Breast epithelium (tissue), 4 donors: ENCODE measurements around the gene IRX4. TPM values are rescaled to one million over a fixed set of nuclear protein-coding genes. Genes with fewer than 3 reads are reported as not detected.

ENCODE experiments used
- DNase-seq, 2 donors: peaks; one replicate each; pipeline ENCODE4 v3.0.0-alpha.2; 2019; ENCODE audit warnings: low spot score in 2 of 2
- H3K27ac ChIP-seq, 2 donors: fragments of 200-600 bp; sonication (generic) in 1 of 2; one replicate each; pipeline ENCODE4 v1.5.1; 2016 to 2019; ENCODE audit warnings: mild to moderate bottlenecking in 1 of 2
- H3K27me3 ChIP-seq, 2 donors: fragments of 200-600 bp; sonication (generic) in 1 of 2; one replicate each; pipeline versions ENCODE4 v1.5.1 to v1.6.0; 2017 to 2019; ENCODE audit warnings: control low read depth in 1 of 2, mild to moderate bottlenecking in 1 of 2
- H3K36me3 ChIP-seq: fragments of 200-600 bp; one replicate; pipeline ENCODE4 v1.5.1; 2019
- H3K4me1 ChIP-seq, 2 donors: fragments of 200-600 bp; sonication (generic); one replicate each; pipeline ENCODE4 v1.5.1; 2016 to 2019; ENCODE audit warnings: control low read depth in 1 of 2
- H3K4me3 ChIP-seq, 3 donors: fragments of 200-600 bp; sonication (generic); 1 replicate in 2 of 3; 2 replicates in 1 of 3; pipeline ENCODE4 v1.5.1; 2016 to 2019; ENCODE audit warnings: mild to moderate bottlenecking in 3 of 3, moderate library complexity in 2 of 3
- H3K9me3 ChIP-seq, 2 donors: fragments of 200-600 bp; sonication (generic) in 1 of 2; one replicate each; pipeline ENCODE4 v1.5.1; 2016 to 2019; ENCODE audit warnings: control low read depth in 1 of 2
- POLR2A ChIP-seq: fragments of 450-650 bp; IDR thresholded peaks from one replicate; pipeline ENCODE4 v1.6.1; 2016; ENCODE audit warnings: antibody characterized with exemption, mild to moderate bottlenecking, moderate library complexity
- POLR2AphosphoS5 ChIP-seq, 3 donors: sonication (generic); formaldehyde crosslinking; IDR thresholded peaks; one replicate each; pipeline ENCODE4 v1.6.1; 2017; ENCODE audit warnings: antibody characterized with exemption in 3 of 3
- intact Hi-C: fragments of 100-400 bp; cut with DNase I; formaldehyde crosslinking; loops from one replicate; pipeline ENCODE4 v1.15.1; 2023; ENCODE audit warnings: low total_unique reads
- total RNA-seq, 3 donors: library from RNA; depleted of rRNA; stranded (reverse); fragments of >200 nt; gene quantifications; one replicate each; pipeline ENCODE4 v1.1.0, GENCODE V29; 2016
- TF ChIP-seq, protein P1 (sequence below), 3 donors: fragments of 450-650 bp; IDR thresholded peaks; one replicate each; pipeline ENCODE4 v1.5.1; 2016 to 2017; ENCODE audit warnings: antibody characterized with exemption in 3 of 3, mild to moderate bottlenecking in 3 of 3, moderate library complexity in 3 of 3

The IRX4 gene
- total RNA-seq, 3 donors from 2014 or later = 0.64 to 9.5 (median 2.6) TPM

DNA sequence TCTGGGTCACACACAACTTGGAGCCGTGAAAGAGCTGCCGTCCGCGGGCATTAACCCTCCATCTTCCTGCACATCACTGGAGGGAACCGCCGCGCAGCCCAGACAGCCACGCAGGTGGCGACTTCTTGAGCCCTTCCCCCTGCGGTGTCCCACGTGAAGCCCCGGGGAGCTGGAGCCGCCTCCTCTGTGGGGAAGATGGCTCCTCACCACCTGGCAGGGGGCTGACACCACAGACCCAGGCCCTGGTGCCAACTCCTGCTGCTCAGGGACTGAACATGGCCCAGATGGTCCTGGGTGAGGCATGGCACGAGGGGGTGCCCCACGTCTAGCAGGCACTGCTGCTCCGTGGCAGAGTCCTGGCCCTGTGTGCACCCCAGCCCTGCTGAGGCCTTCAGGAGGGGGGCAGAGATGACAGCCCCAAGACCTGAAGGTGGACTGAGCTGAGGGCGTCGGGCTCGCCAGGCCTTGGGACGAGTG, 42.6 kb downstream of the IRX4 start:
- H3K27me3 ChIP-seq = peaks cover 0 to 20% of the 10 kb centered on the region in 2 donors
- TF ChIP-seq POLR2A (no peak), POLR2AphosphoS5 (IDR thresholded peaks at IDR 0.05) (no peak)
- TF ChIP-seq, protein P1, sequence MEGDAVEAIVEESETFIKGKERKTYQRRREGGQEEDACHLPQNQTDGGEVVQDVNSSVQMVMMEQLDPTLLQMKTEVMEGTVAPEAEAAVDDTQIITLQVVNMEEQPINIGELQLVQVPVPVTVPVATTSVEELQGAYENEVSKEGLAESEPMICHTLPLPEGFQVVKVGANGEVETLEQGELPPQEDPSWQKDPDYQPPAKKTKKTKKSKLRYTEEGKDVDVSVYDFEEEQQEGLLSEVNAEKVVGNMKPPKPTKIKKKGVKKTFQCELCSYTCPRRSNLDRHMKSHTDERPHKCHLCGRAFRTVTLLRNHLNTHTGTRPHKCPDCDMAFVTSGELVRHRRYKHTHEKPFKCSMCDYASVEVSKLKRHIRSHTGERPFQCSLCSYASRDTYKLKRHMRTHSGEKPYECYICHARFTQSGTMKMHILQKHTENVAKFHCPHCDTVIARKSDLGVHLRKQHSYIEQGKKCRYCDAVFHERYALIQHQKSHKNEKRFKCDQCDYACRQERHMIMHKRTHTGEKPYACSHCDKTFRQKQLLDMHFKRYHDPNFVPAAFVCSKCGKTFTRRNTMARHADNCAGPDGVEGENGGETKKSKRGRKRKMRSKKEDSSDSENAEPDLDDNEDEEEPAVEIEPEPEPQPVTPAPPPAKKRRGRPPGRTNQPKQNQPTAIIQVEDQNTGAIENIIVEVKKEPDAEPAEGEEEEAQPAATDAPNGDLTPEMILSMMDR (IDR thresholded peaks at IDR 0.05) = no peak
- H3K4me3 ChIP-seq = no peak overlapping the region
- no peak for DNase-seq
- no peaks in the 10 kb centered on the region for H3K36me3 ChIP-seq
- no peaks in the 10 kb centered on the region for H3K4me1 ChIP-seq
- intact Hi-C loops = no loop called here
- no peaks in the 10 kb centered on the region for H3K9me3 ChIP-seq
- H3K27ac ChIP-seq = no peak overlapping the region

DNA sequence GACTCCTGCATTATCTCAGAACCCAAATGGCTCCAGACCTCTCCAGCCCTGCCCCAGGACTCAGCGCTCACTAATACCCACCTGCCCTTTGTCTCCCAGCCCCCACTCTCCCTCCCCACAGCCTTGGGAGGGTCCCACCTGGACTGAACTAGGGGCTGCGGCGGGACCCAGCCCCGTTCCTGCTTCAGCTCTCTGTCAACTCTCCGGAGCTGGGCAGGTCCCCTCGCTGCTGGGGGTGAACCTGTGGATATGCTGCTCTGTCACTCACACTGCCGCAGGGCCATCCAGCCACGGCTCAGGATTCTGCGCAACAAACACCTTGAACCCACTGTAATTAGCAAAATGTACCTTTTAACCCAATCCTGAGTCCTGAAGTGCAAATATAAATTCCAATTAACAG, 44.7 kb downstream of the IRX4 start:
- no peaks in the 10 kb centered on the region for H3K4me1 ChIP-seq

DNA sequence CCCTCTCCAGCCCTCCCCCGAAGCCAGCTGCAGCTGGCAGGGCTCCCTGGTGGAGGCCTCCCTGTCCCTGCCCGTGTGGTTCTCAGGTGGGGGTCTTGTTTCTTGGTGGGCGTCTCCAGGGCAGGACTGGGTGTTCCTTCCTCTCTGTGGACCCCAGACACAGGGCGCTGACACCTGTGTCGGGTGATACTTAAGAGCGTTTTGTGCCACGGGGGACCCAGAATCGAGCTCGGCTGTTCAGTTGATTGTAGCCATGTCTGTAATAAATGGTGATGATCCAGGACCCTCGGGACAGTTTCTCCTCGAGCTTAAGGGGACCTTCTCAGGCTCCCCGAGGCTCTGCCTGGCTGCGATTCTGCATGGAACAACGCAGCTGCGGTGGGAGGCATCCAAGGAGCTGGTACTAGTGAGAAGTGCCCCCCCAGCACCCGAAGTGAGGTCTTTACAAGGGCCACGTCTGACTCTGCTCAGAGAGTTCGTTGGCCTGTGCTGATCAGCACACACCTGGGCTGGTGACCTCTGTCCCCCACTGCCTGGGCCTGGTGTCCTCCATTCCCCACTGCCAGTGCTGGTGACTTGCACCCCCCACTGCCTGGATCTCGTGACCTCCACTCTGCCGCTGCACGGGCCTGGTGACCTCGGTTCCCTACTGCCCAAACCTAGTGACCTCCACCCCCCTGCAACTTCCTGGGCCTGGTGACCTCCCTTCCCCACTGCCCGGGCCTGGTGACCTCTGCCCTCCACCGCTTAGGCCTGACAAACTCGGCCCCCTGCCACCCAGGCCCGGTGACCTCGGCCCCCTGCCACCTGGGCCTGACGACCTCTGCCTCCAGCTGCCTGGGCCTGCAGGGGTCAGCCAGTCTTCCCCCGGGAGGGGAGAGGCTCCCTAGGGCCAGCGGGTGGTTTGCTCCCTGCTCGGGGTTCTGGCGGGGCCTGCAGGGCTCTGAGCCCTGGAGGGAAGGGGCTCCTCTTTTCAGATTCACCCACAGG, 45.5 kb downstream of the IRX4 start:
- Histone ChIP-seq H3K9me3 (no peaks in the 10 kb centered on the region), H3K27ac (no peak overlapping the region), H3K27me3 (peaks cover 0 to 12% of the 10 kb centered on the region in 2 donors), H3K4me3 (no peak overlapping the region), H3K36me3 (no peaks in the 10 kb centered on the region), H3K4me1 (no peaks in the 10 kb centered on the region)
- no peak for TF ChIP-seq POLR2AphosphoS5 (IDR thresholded peaks at IDR 0.05)
- TF ChIP-seq, protein P1 (IDR thresholded peaks at IDR 0.05) = no peak
- TF ChIP-seq POLR2A = no peak
- no peak for DNase-seq
- intact Hi-C loops = no loop called here

More for the DNA sequence above, 44.7 kb downstream of the IRX4 start:
- Histone ChIP-seq H3K4me3 (no peak overlapping the region), H3K36me3 (no peaks in the 10 kb centered on the region), H3K27me3 (peaks cover 0 to 12% of the 10 kb centered on the region in 2 donors), H3K27ac (no peak overlapping the region), H3K9me3 (no peaks in the 10 kb centered on the region)
- no peak for DNase-seq
- no peak for TF ChIP-seq POLR2AphosphoS5 (IDR thresholded peaks at IDR 0.05)
- TF ChIP-seq POLR2A = no peak
- TF ChIP-seq, protein P1 (IDR thresholded peaks at IDR 0.05) = no peak
- intact Hi-C loops = no loop called here

DNA sequence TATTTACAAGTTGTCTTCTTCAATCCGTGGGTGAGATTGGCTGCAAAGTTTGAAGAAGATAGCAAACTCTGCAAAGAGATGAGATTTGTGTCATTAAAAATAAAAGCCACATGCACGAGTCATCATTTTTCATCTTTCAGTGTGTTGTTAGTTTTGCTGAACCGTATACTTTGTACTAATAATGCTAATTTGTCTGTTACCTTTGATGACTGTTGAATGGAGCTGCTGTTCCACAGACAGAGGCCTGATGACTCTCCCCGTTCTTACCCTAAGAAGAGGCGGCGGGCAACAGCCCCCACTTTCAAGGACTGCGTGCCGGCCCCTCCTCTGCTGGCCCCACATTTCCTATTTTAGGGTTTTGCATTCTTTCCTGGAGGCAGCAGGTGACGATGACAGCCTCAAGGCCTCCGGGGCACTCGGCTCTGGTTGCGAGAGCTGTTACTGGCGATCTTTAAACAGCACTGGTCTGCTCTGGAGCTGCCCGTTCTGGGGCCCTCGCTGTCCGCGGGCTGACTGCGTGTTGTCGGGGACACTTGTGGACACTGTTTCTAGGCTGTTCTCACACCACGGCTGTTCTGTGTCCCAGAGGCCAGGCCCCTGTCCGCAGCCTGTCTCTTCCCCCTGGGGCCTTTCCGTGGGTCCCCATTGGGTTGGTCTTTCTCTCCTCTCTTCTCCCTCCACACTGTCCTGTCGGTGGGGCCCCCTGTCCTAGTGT, 46.4 kb downstream of the IRX4 start:
- H3K27me3 ChIP-seq = peaks cover 0 to 12% of the 10 kb centered on the region in 2 donors
- no peak overlapping the region for H3K27ac ChIP-seq
- intact Hi-C loops = no loop called here
- no peaks in the 10 kb centered on the region for H3K36me3 ChIP-seq
- no peaks in the 10 kb centered on the region for H3K4me1 ChIP-seq
- TF ChIP-seq POLR2A (no peak), POLR2AphosphoS5 (IDR thresholded peaks at IDR 0.05) (no peak)
- TF ChIP-seq, protein P1 (IDR thresholded peaks at IDR 0.05) = no peak
- DNase-seq = no peak
- no peaks in the 10 kb centered on the region for H3K9me3 ChIP-seq
- no peak overlapping the region for H3K4me3 ChIP-seq
